RWPE1 (cell line): Measurements from ENCODE around the gene GGA2.

Experiments used
- CTCF ChIA-PET: fragments of 350-600 bp; sonication (Branson Sonifier 250); formaldehyde crosslinking; extraction: SDS; loops from one replicate; lab custom pipeline; 2021; lab: Yijun Ruan, JAX
- POLR2A ChIA-PET: fragments of 400-600 bp; formaldehyde crosslinking; extraction: SDS; loops from one replicate; lab custom pipeline; 2020; ENCODE audit warnings: antibody characterized with exemption; ENCODE audit not compliant: low non-redundant PET; lab: Yijun Ruan, JAX
- DNase-seq: peaks from one replicate; pipeline ENCODE4 v3.0.0; 2012; ENCODE audit warnings: low spot score
- H3K27ac ChIP-seq: fragments of 450-650 bp; 2 replicates; pipeline ENCODE4 v1.5.1; 2017
- TF ChIP-seq, protein P1 (sequence below): fragments of 450-650 bp; conservative IDR thresholded peaks from 2 replicates; pipeline ENCODE4 v1.5.1; 2017; ENCODE audit warnings: low read depth, mild to moderate bottlenecking

GGA2 gene

DNA sequence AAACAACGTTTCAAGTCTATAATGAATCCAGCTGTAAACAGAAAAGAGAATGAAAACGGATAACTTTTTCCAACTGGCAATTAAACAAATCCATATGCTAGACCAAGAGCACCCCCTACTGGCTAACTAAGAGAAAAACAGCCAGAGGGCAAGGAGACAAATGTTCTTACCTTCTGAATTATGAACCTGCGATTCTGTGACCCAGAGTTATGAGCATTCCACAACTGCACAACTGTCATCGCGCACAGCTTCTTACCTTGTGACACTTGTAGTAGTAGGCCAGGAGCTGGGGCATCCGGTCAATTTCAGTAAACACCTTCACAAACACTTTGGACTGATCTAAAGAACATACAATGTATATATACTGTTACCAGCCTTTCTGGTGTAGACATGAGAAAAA lies 75.9 kb downstream of the GGA2 start:
- POLR2A ChIA-PET: no interaction called here
- no peak overlapping the region for H3K27ac ChIP-seq
- CTCF ChIA-PET: interaction anchor here (0.6 to 1.6 kb wide), 13 partner anchors 9 to 727 kb away, joined by 3 to 6 read pairs (median 3); partner anchors contain the start of gene SCNN1G
- TF ChIP-seq, protein P1, sequence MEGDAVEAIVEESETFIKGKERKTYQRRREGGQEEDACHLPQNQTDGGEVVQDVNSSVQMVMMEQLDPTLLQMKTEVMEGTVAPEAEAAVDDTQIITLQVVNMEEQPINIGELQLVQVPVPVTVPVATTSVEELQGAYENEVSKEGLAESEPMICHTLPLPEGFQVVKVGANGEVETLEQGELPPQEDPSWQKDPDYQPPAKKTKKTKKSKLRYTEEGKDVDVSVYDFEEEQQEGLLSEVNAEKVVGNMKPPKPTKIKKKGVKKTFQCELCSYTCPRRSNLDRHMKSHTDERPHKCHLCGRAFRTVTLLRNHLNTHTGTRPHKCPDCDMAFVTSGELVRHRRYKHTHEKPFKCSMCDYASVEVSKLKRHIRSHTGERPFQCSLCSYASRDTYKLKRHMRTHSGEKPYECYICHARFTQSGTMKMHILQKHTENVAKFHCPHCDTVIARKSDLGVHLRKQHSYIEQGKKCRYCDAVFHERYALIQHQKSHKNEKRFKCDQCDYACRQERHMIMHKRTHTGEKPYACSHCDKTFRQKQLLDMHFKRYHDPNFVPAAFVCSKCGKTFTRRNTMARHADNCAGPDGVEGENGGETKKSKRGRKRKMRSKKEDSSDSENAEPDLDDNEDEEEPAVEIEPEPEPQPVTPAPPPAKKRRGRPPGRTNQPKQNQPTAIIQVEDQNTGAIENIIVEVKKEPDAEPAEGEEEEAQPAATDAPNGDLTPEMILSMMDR: peak; percentile 82
- DNase-seq: peak; percentile 57

DNA sequence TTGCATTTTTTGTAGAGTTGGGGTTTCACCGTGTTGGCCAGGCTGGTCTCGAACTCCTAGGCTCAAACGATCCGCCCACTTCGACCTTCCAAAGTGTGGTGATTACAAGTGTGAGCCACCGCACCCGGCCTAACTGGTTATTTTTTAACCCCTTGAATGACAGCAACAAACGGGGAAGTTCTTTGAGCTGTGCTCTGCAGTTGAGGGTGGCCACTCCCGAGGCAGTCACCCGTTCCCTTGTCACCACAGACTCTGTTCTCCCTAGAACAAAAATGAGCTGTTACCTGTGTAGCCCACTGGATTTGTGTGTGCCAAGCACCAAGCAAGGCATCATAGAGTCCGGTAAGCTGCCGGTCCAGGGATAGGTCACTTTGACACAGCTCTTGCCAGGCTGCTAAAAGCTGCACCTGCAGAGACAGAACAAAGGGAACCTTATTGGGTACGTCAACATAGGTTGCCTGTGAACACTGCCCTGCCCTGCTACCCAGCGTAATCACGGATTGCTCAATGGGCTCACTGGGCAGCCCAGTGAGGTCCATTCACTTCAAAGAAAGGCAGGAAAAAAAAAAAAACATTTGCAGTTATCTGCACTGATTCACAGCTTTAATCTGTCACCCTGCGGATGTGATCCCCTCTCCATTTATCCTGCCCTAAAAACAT lies 76.9 kb downstream of the GGA2 start:
- DNase-seq: no peak
- POLR2A ChIA-PET: no interaction called here
- CTCF ChIA-PET: interaction anchor here (0.6 to 1.6 kb wide), 11 partner anchors 8 to 262 kb away, joined by 3 to 6 read pairs (median 3); partner anchors contain the start of gene SCNN1G
- H3K27ac ChIP-seq: no peak overlapping the region
- TF ChIP-seq, protein P1: no peak

DNA sequence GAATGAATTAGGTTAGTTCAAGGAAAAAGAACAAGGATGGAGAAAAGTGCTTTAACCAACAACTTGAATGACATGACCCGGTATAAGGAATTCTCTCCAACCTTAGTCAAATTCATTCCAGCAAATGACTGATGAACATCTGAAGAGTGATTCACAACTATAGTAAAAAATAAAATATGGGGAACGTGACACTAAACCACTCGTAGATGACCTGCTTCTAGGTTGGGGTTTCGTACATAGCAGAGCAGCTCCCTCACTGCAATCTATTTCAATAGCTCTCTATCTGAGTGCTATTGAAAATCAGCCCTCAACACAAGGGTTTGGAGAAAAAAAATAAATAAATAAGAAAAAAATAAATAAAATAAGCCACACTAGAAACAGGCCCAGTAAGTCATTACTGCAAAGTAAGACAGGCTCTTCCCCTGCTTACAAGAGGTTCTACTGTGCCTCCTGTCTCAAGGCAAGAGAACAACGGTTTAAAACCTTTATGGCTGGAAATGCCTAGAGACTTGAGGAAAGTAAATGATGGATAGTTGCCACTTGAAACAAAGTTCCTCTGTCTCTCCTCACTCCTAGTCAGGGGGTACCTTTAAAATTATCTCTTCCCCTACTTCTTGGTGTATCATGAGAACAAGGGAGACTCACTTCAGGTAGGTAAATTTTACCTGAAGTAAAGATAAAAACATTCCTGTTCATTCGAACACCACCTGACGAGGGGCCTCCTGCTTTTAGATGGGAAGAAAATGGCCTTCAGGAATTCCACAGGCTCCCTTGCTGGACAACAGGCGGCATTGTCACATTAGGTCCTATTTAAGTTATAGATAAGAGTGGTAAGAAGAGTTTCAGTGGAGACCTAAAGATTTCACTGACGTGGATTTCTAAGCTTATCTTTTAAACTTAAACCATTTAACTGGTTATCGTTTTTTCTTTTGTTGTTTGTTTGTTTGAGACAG lies 77.8 kb downstream of the GGA2 start:
- ChIA-PET CTCF (interaction anchor here (0.6 to 1.0 kb wide), 2 partner anchors 250 to 255 kb away, joined by 3 to 5 read pairs; partner anchors contain the start of gene SCNN1G), POLR2A (no interaction called here)
- TF ChIP-seq, protein P1: no peak
- H3K27ac ChIP-seq: no peak overlapping the region
- no peak for DNase-seq

DNA sequence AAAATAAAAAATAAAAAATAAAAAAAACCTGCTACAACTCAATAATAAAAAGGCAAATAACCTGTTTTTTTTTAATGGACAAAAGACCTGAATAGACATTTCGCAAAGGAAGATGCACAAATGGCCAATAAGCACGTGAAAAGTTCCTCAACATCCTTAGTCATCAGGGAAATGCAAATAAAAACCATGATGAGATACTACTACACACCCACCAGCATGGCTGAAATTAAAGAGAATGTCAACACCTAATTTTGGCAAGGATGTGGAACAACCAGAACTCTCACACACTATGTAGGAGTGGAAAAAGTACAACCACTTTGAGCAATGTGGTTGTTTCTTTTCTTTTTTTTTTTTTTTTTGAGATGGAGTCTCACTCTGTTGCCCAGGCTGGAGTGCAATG lies 81.9 kb downstream of the GGA2 start:
- TF ChIP-seq, protein P1: no peak
- H3K27ac ChIP-seq: peak overlapping the region; percentile 65
- no peak for DNase-seq
- ChIA-PET CTCF (interaction anchor here (0.6 kb wide), 1 partner anchor 657 kb away, joined by 4 read pairs; no protein-coding TSS in a partner anchor), POLR2A (no interaction called here)

DNA sequence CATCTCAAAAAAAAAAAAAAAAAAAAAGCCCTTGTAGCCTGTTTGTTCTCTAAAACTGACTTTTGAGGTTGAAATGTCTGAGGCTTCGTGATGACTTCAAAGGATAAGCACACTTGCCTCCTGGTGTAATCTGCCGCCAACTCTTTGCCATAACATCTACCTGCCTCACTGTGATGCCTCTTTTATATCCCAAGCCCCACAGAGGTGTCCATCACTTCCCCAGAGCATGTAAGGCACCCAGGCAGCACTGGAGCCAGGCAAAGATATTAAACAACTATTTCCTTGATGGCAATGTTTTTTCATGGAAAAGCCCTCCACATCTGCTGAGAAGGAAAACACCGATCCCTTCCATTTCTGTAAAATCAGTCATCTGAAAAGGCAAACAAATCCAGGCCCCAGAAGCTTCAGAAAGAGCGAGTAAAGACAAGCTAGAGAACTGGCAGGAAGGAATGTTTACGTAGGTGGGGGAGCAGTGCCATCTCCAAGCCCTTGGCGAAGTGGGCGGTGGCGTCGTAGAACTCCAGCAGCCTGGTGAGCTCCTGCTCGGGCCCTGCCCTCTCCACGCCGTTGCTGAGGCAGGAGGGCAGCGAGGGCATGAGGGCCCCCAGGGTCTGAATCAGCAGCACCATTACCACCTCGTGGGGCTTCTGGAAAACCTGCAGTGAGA lies 85.9 kb downstream of the GGA2 start:
- ChIA-PET CTCF (no interaction called here), POLR2A (no interaction called here)
- peak overlapping the region; percentile 100 for H3K27ac ChIP-seq
- peak; percentile 80 for DNase-seq
- TF ChIP-seq, protein P1: no peak
